ENCODE data around the gene TMEM273.

The TMEM273 gene

GRCh38 chr10:49174261-49174925 is 13.8 kb downstream of the TMEM273 start:
- H3K27me3 ChIP-seq (replicated peaks; ENCODE audit: control insufficient read depth, insufficient read depth, low read length) = no peaks in the 10 kb centered on the region
- no peak overlapping the region for H3K4me3 ChIP-seq (replicated peaks; ENCODE audit: low read depth, low read length)
- H3K36me3 ChIP-seq (ENCODE audit: control insufficient read depth, insufficient read depth, low read length) = no peaks in the 10 kb centered on the region
- DNase-seq (ENCODE audit: extremely low read depth, insufficient read length) = no peak
- no peak for TF ChIP-seq CTCF (IDR thresholded peaks at IDR 0.05; ENCODE audit: insufficient read depth, low read length, poor library complexity, severe bottlenecking)

GRCh38 chr10:49173853-49174252 is 14.3 kb downstream of the TMEM273 start:
- TF ChIP-seq CTCF (IDR thresholded peaks at IDR 0.05; ENCODE audit: insufficient read depth, low read length, poor library complexity, severe bottlenecking) = no peak
- Histone ChIP-seq H3K36me3 (ENCODE audit: control insufficient read depth, insufficient read depth, low read length) (no peaks in the 10 kb centered on the region), H3K4me3 (replicated peaks; ENCODE audit: low read depth, low read length) (no peak overlapping the region), H3K27me3 (replicated peaks; ENCODE audit: control insufficient read depth, insufficient read depth, low read length) (no peaks in the 10 kb centered on the region)
- DNase-seq (ENCODE audit: extremely low read depth, insufficient read length) = no peak

- DNase-seq (ENCODE audit: extremely low read depth, insufficient read length) = no peak
Observed at GRCh38 chr10:49173201-49173772, 14.9 kb downstream of the TMEM273 start.

GRCh38 chr10:49172777-49173132 is 15.4 kb downstream of the TMEM273 start:
- no peaks in the 10 kb centered on the region for H3K36me3 ChIP-seq (ENCODE audit: control insufficient read depth, insufficient read depth, low read length)
- H3K4me3 ChIP-seq (replicated peaks; ENCODE audit: low read depth, low read length) = no peak overlapping the region
- TF ChIP-seq CTCF (IDR thresholded peaks at IDR 0.05; ENCODE audit: insufficient read depth, low read length, poor library complexity, severe bottlenecking) = no peak
- no peak for DNase-seq (ENCODE audit: extremely low read depth, insufficient read length)
- no peaks in the 10 kb centered on the region for H3K27me3 ChIP-seq (replicated peaks; ENCODE audit: control insufficient read depth, insufficient read depth, low read length)

More at GRCh38 chr10:49173201-49173772, 14.9 kb downstream of the TMEM273 start:
- H3K36me3 ChIP-seq (ENCODE audit: control insufficient read depth, insufficient read depth, low read length) = no peaks in the 10 kb centered on the region
- H3K27me3 ChIP-seq (replicated peaks; ENCODE audit: control insufficient read depth, insufficient read depth, low read length) = no peaks in the 10 kb centered on the region
- TF ChIP-seq CTCF (IDR thresholded peaks at IDR 0.05; ENCODE audit: insufficient read depth, low read length, poor library complexity, severe bottlenecking) = no peak
- H3K4me3 ChIP-seq (replicated peaks; ENCODE audit: low read depth, low read length) = no peak overlapping the region

GRCh38 chr10:49172061-49172776 is 16.0 kb downstream of the TMEM273 start:
- Histone ChIP-seq H3K27me3 (replicated peaks; ENCODE audit: control insufficient read depth, insufficient read depth, low read length) (no peaks in the 10 kb centered on the region), H3K36me3 (ENCODE audit: control insufficient read depth, insufficient read depth, low read length) (no peaks in the 10 kb centered on the region), H3K4me3 (replicated peaks; ENCODE audit: low read depth, low read length) (no peak overlapping the region)
- no peak for TF ChIP-seq CTCF (IDR thresholded peaks at IDR 0.05; ENCODE audit: insufficient read depth, low read length, poor library complexity, severe bottlenecking)
- DNase-seq (ENCODE audit: extremely low read depth, insufficient read length) = no peak
